Activated B cell treated with CpG ODN at 0.5 μM for 24 hours (primary cell): ENCODE measurements around the gene CELSR1. TPM values are rescaled to one million over a fixed set of nuclear protein-coding genes. Genes with fewer than 3 reads are reported as not detected.

ENCODE experiments used
- ATAC-seq: fragments of 200-7000 bp; cut with Tn5 transposase; one replicate; pipeline ENCODE4 v1.10.0; 2021; ENCODE audit warnings: low read depth, mild to moderate bottlenecking, moderate library complexity
- CTCF ChIA-PET: fragments of 350-600 bp; sonication (Branson Sonifier 250); formaldehyde crosslinking; loops from one replicate; lab custom pipeline; 2021; ENCODE audit warnings: antibody characterized with exemption; lab: Charles Lee
- POLR2A ChIA-PET: fragments of 350-600 bp; sonication (Branson Sonifier 250); formaldehyde crosslinking; loops from one replicate; lab custom pipeline; 2021; ENCODE audit warnings: antibody characterized with exemption; lab: Charles Lee
- DNase-seq: peaks from one replicate; pipeline ENCODE4 v3.0.0; 2022
- H3K27ac Mint-ChIP-seq: one replicate; pipeline ENCODE4 v1.8.0; 2020; ENCODE audit warnings: mixed read lengths
- H3K27me3 Mint-ChIP-seq: one replicate; pipeline ENCODE4 v1.8.0; 2021; ENCODE audit warnings: mixed read lengths
- H3K36me3 Mint-ChIP-seq: one replicate; pipeline ENCODE4 v1.8.0; 2021; ENCODE audit warnings: low read depth, mixed read lengths
- H3K4me1 Mint-ChIP-seq: one replicate; pipeline ENCODE4 v1.8.0; 2021; ENCODE audit warnings: mixed read lengths
- H3K4me3 Mint-ChIP-seq: one replicate; pipeline ENCODE4 v1.8.0; 2020; ENCODE audit warnings: mild to moderate bottlenecking, mixed read lengths
- H3K9me3 Mint-ChIP-seq: one replicate; pipeline ENCODE4 v1.8.0; 2020; ENCODE audit warnings: mixed read lengths
- intact Hi-C: fragments of 100-400 bp; cut with micrococcal nuclease; formaldehyde crosslinking; loops from one replicate; pipeline ENCODE4 v1.15.1; 2024
- total RNA-seq: library from RNA; stranded (reverse); gene quantifications from 2 replicates; pipeline ENCODE4 v1.2.3, GENCODE V29; 2022
- TF ChIP-seq, protein P1 (sequence below): fragments of 200-600 bp; IDR thresholded peaks from one replicate; pipeline ENCODE4 v1.8.0; 2022; ENCODE audit warnings: antibody characterized with exemption, mild to moderate bottlenecking

CELSR1 gene
- total RNA-seq, 1 donor from 2014 or later, result 12.3 TPM

DNA sequence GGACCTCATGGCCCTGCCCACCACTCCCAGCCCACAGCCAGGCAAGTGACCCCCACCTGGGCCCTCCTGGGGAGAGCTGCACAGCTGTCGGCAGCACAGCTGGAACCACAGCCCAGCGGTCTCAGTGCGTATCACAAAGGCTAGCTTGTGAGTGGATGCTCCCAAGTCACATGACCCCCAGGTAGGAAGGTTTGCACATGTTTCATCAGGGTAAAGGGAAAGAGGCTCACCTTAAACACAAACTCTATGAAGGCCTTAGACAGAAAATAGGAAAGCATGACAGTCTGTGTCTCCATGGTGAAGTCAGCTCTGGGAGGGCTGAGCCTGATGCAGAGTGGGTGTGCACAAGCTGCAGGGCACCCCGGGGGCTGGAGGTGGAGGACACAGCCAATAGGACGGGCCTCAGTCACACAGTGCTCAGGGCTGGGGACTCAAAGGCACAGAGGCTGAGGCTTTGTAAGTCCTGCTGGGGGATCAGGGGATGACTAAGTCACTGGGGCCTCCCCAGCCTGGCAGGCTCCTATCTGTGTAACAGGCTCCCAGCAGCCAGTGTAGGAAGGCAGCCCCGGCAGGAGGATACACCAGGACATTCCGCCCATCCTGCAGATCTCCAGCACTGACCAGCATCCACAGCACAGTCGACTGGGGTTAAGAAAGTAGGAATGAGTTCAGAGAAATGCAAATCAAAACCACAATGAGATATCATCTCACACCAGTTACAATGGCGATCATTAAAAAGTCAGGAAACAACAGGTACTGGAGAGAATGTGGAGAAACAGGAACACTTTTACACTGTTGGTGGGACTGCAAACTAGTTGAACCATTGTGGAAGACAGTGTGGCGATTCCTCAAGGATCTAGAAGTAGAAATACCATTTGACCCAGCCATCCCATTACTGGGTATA lies 22.0 kb downstream of the CELSR1 start:
- CTCF ChIA-PET, result no interaction called here
- Mint-ChIP-seq H3K27me3 (peaks cover 2% of the 10 kb centered on the region), H3K4me3 (no peak overlapping the region), H3K27ac (no peak overlapping the region), H3K4me1 (no peaks in the 10 kb centered on the region), H3K36me3 (no peaks in the 10 kb centered on the region), H3K9me3 (no peaks in the 10 kb centered on the region)
- POLR2A ChIA-PET, result no interaction called here
- TF ChIP-seq, protein P1, sequence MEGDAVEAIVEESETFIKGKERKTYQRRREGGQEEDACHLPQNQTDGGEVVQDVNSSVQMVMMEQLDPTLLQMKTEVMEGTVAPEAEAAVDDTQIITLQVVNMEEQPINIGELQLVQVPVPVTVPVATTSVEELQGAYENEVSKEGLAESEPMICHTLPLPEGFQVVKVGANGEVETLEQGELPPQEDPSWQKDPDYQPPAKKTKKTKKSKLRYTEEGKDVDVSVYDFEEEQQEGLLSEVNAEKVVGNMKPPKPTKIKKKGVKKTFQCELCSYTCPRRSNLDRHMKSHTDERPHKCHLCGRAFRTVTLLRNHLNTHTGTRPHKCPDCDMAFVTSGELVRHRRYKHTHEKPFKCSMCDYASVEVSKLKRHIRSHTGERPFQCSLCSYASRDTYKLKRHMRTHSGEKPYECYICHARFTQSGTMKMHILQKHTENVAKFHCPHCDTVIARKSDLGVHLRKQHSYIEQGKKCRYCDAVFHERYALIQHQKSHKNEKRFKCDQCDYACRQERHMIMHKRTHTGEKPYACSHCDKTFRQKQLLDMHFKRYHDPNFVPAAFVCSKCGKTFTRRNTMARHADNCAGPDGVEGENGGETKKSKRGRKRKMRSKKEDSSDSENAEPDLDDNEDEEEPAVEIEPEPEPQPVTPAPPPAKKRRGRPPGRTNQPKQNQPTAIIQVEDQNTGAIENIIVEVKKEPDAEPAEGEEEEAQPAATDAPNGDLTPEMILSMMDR, result no peak
- intact Hi-C loops, result no loop called here
- ATAC-seq (no peak), DNase-seq (no peak)

DNA sequence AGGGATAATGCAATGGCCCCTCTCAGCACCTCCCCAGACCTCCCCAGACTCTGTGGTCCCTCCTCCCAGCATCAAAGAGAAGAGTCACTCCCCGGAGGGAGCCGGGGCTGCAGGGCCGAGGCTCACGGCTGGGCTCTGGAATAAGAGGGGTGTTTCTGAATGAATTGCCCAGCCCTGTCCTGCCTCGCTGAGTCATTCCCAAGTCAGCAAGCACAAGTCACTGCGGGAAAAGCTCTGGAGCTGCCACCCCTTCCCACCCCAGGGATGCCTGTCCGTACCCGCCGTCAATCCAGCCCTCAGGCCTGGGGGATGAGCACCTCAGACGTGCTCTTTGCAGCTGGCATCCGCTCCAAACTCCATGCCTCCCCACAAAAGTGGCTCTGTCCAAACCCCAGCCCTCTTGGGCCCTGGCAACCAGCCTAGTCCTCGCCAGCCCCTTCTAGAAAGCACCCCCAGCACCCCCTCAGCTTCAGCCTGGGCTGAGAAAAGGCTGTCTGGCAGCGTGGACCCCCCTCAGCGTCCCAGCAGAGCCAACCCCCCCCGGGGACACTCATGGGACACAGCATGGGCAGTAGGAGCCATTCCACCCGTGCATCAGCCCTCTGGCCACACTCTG lies 22.7 kb downstream of the CELSR1 start:
- intact Hi-C loops, result no loop called here
- DNase-seq, result no peak
- TF ChIP-seq, protein P1, result no peak
- Mint-ChIP-seq H3K4me3 (no peak overlapping the region), H3K4me1 (no peaks in the 10 kb centered on the region), H3K27me3 (peaks cover 4% of the 10 kb centered on the region), H3K9me3 (no peaks in the 10 kb centered on the region), H3K36me3 (no peaks in the 10 kb centered on the region), H3K27ac (no peak overlapping the region)
- ChIA-PET CTCF (no interaction called here), POLR2A (no interaction called here)
- no peak for ATAC-seq

DNA sequence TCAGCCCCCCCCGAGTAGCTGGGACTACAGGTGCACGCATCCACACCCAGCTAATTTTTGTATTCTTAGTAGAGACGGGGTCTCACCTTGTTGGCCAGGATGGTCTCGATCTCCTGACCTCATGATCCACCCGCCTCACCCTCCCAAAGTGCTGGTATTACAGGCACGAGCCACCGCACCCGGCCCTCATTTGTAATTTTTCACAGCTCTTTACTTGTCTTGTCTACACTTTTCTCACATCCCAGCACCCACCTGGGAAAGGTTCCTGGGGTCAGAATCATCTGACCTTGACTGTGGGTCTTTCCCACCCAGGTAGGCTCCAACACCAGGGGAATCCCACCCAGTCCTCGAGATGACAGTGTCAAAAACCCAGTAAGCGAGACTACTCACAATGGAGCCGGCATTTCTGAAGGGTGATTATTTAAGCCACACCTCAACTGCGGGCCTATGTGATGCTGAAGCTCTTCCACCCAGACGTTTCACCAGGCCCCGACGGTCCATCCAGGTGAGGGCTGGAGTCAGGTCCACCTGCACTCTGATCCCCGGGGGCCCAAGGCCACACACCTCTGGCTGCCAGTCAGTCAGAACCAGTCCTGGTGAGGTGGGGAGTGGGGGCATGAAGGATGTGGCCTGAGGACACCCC lies 23.4 kb downstream of the CELSR1 start:
- H3K4me1 Mint-ChIP-seq, result no peaks in the 10 kb centered on the region
- TF ChIP-seq, protein P1, result no peak
- no peak for ATAC-seq
- DNase-seq, result no peak
- ChIA-PET CTCF (no interaction called here), POLR2A (no interaction called here)
- H3K4me3 Mint-ChIP-seq, result no peak overlapping the region
- peaks cover 4% of the 10 kb centered on the region for H3K27me3 Mint-ChIP-seq
- intact Hi-C loops, result no loop called here
- no peaks in the 10 kb centered on the region for H3K9me3 Mint-ChIP-seq
- no peaks in the 10 kb centered on the region for H3K36me3 Mint-ChIP-seq
- no peak overlapping the region for H3K27ac Mint-ChIP-seq

DNA sequence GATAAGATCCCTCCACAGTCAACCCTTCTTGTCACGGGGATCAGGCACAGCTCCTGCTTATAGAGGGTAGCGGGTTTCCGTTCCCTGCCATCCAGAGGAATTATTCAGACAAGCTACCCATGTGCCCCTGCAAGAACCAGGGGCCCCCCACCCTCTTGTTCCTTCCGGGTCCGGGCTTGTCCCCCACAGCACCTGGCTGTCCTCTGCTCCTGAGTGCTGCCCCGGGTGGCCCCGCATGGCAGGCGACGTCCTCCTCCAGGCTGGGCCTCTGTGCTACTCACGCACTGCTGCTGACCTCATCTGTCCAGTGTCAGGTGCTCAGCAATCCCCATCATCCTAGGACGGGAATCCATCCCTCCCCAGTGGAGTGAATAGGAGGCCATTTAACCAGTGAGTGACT lies 24.7 kb downstream of the CELSR1 start:
- ATAC-seq (no peak), DNase-seq (no peak)
- H3K27me3 Mint-ChIP-seq, result peaks cover 7% of the 10 kb centered on the region
- no peaks in the 10 kb centered on the region for H3K9me3 Mint-ChIP-seq
- H3K4me1 Mint-ChIP-seq, result no peaks in the 10 kb centered on the region
- no peaks in the 10 kb centered on the region for H3K36me3 Mint-ChIP-seq
- intact Hi-C loops, result no loop called here
- CTCF ChIA-PET, result no interaction called here
- POLR2A ChIA-PET, result no interaction called here
- TF ChIP-seq, protein P1, result no peak
- no peak overlapping the region for H3K27ac Mint-ChIP-seq
- no peak overlapping the region for H3K4me3 Mint-ChIP-seq

DNA sequence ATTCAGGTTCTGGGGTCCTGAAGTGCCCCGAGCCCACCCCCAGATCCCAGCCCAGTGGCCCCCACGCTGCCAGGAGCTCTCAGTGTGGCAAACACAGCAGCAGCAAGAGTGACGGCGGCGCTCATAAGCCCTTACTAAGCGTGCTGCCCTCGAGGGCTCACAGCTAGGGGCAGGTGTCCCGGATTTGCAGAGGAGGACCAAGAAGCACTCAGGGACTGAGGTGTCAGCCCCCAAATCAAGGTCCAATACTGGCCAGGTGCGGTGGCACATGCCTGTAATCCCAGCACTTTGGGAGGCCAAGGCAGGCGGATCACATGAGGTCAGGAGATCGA lies 25.4 kb downstream of the CELSR1 start:
- peaks cover 7% of the 10 kb centered on the region for H3K27me3 Mint-ChIP-seq
- no peak for DNase-seq
- intact Hi-C loops, result no loop called here
- no peaks in the 10 kb centered on the region for H3K9me3 Mint-ChIP-seq
- H3K36me3 Mint-ChIP-seq, result no peaks in the 10 kb centered on the region
- no peaks in the 10 kb centered on the region for H3K4me1 Mint-ChIP-seq
- H3K4me3 Mint-ChIP-seq, result no peak overlapping the region
- TF ChIP-seq, protein P1, result no peak
- no peak overlapping the region for H3K27ac Mint-ChIP-seq
- ATAC-seq, result no peak
- ChIA-PET POLR2A (no interaction called here), CTCF (no interaction called here)
